GM12878 (cell line): ENCODE measurements around the gene NBEA. TPM values are rescaled to one million over a fixed set of nuclear protein-coding genes. Genes with fewer than 3 reads are reported as not detected.

Experiments
- ATAC-seq: fragments of 200-7000 bp; cut with Tn5 transposase; 3 replicates; pipeline ENCODE4 v1.9.1; 2020; ENCODE audit warnings: mild to moderate bottlenecking, moderate library complexity
- BruUV-seq: library from RNA; stranded (reverse); fragments of 400-500 nt; replicated peaks from 2 replicates; lab custom pipeline; 2021; lab: Mats Ljungman, UMichigan
- CTCF ChIA-PET: fragments of 300-600 bp; sonication (Branson Sonifier 250); formaldehyde crosslinking; extraction: SDS; loops from one replicate; lab custom pipeline; 2021; ENCODE audit warnings: inconsistent platforms; lab: Yijun Ruan, JAX
- POLR2A ChIA-PET: fragments of 350-600 bp; formaldehyde crosslinking; extraction: SDS; loops from one replicate; lab custom pipeline; 2021; ENCODE audit warnings: inconsistent platforms; lab: Charles Lee
- RAD21 ChIA-PET: fragments of 300-600 bp; sonication (Branson Sonifier 250); formaldehyde crosslinking; loops from one replicate; lab custom pipeline; 2023; ENCODE audit warnings: antibody characterized with exemption; ENCODE audit not compliant: unreplicated experiment; lab: Charles Lee
- SMC1A ChIA-PET: fragments of 300-600 bp; sonication (Branson Sonifier 250); formaldehyde crosslinking; loops from one replicate; lab custom pipeline; 2023; ENCODE audit not compliant: unreplicated experiment, uncharacterized antibody; lab: Charles Lee
- DNase-seq: peaks from one replicate; pipeline ENCODE4 v3.0.0-alpha.2; 2011; ENCODE audit warnings: low read depth, low spot score
- FAIRE-seq: peaks from 3 replicates; lab custom pipeline; 2011; peaks lifted over from hg19 to GRCh38; lab: Jason Lieb, UNC
- H2AFZ ChIP-seq: 2 replicates; pipeline ENCODE4 v1.6.0; 2011; ENCODE audit warnings: low read depth, low read length, control low read depth; ENCODE audit not compliant: control insufficient read depth
- H3K27ac ChIP-seq: 2 replicates; pipeline ENCODE4 v1.5.1; 2011; ENCODE audit warnings: control low read depth; ENCODE audit not compliant: control insufficient read depth, insufficient read depth
- H3K27me3 ChIP-seq, 2 experiments: replicated peaks in 1 of 2; 2 replicates each; pipeline versions ENCODE4 v1.6.0 to v1.6.1; 2011; ENCODE audit warnings: low read length in 1 of 2; ENCODE audit not compliant: control insufficient read depth in 2 of 2, insufficient read depth in 2 of 2
- H3K36me3 ChIP-seq, 2 experiments: 2 replicates each; pipeline ENCODE4 v1.5.1; 2011; ENCODE audit warnings: low read length in 1 of 2; ENCODE audit not compliant: control insufficient read depth in 2 of 2, insufficient read depth in 2 of 2
- H3K4me1 ChIP-seq: 2 replicates; pipeline ENCODE4 v1.6.1; 2011; ENCODE audit warnings: mild to moderate bottlenecking, low read length, moderate library complexity, mixed read lengths; ENCODE audit not compliant: control insufficient read depth, insufficient read depth
- H3K4me2 ChIP-seq: 2 replicates; pipeline ENCODE4 v1.6.0; 2011; ENCODE audit warnings: control low read depth; ENCODE audit not compliant: control insufficient read depth, insufficient read depth
- H3K4me3 ChIP-seq: fragments of 200-600 bp; sonication (generic); 2 replicates; pipeline ENCODE4 v1.5.1; 2016
- H3K79me2 ChIP-seq: 2 replicates; pipeline ENCODE4 v1.6.0; 2011; ENCODE audit warnings: low read length; ENCODE audit not compliant: control insufficient read depth, insufficient read depth
- H3K9ac ChIP-seq: 2 replicates; pipeline ENCODE4 v1.8.0; 2011; ENCODE audit warnings: low read length, control low read depth, mixed read lengths; ENCODE audit not compliant: control insufficient read depth, insufficient read depth
- H3K9me3 ChIP-seq: replicated peaks from 3 replicates; pipeline ENCODE4 v1.5.1; 2011; ENCODE audit warnings: mild to moderate bottlenecking, low read length; ENCODE audit not compliant: control insufficient read depth, insufficient read depth
- H4K20me1 ChIP-seq: 2 replicates; pipeline ENCODE4 v1.6.0; 2011; ENCODE audit not compliant: control insufficient read depth, insufficient read depth
- FOXK2 ChIP-seq: fragments of 450-650 bp; IDR thresholded peaks from 2 replicates; pipeline ENCODE4 v1.6.1; 2017; ENCODE audit warnings: mild to moderate bottlenecking, moderate library complexity
- NFYA ChIP-seq: IDR thresholded peaks from 2 replicates; pipeline ENCODE4 v1.6.1; 2011; ENCODE audit warnings: low read depth, mild to moderate bottlenecking, low read length, improper control_type of control experiment, borderline replicate concordance
- ZNF217 ChIP-seq: fragments of 450-650 bp; IDR thresholded peaks from 2 replicates; pipeline ENCODE4 v1.6.1; 2017; ENCODE audit warnings: antibody characterized with exemption, mild to moderate bottlenecking
- WGBS: methylation state at CpG from one replicate; pipeline ENCODE4 v1.1.6; 2016; ENCODE audit warnings: low lambda C conversion rate; ENCODE audit not compliant: insufficient replicate concordance, insufficient coverage; ENCODE audit errors: missing lambda C conversion rate; 5-methylcytosine and 5-hydroxymethylcytosine counted together
- in situ Hi-C: fragments of 300-500 bp; cut with MboI; formaldehyde crosslinking; loops from 9 replicates; pipeline ENCODE4 v1.14.3; 2018; ENCODE audit warnings: mixed read lengths
- intact Hi-C: fragments of 100-400 bp; cut with micrococcal nuclease; formaldehyde crosslinking; loops from one replicate; pipeline ENCODE4 v1.14.2; 2022; ENCODE audit not compliant: unreplicated experiment
- polyA plus RNA-seq, 11 experiments: library from polyadenylated mRNA; depleted of rRNA in 4 of 11; unstranded in 6 of 11; stranded (reverse) in 5 of 11; fragments of >200 nt; fragmentation: Nextera tagmentation in 4 of 11; fragmentation: Illumina TruSeq in 1 of 11; extraction: Ambion mirVana in 4 of 11; extraction: Trizol in 1 of 11; gene quantifications; 1 replicate in 1 of 11; 2 replicates in 10 of 11; pipeline versions ENCODE4 v1.2.1 to v1.2.3, GENCODE V29; 2011 to 2016; ENCODE audit warnings: inconsistent platforms in 2 of 11, missing spikeins in 2 of 11, low read depth in 1 of 11
- total RNA-seq, 4 experiments: library from RNA; depleted of rRNA in 3 of 4; stranded (reverse); fragments of >200 nt in 3 of 4; fragmentation: Illumina TruSeq in 1 of 4; extraction: Trizol in 1 of 4; gene quantifications; 2 replicates each; pipeline versions ENCODE4 v1.2.1 to v1.2.3, GENCODE V29; 2013 to 2021
- TF ChIP-seq, protein P1 (sequence below): fragments of 450-650 bp; IDR thresholded peaks from 2 replicates; pipeline ENCODE4 v1.6.1; 2017; ENCODE audit warnings: borderline replicate concordance
- TF ChIP-seq, protein P2 (sequence below): IDR thresholded peaks from 2 replicates; pipeline ENCODE4 v1.6.1; 2011; ENCODE audit warnings: low read depth, low read length, improper control_type of control experiment, borderline replicate concordance
- TF ChIP-seq, protein P3 (sequence below): IDR thresholded peaks from 2 replicates; pipeline ENCODE4 v1.6.1; 2011; ENCODE audit warnings: mild to moderate bottlenecking, low read depth, low read length, moderate library complexity; ENCODE audit not compliant: insufficient replicate concordance
- TF ChIP-seq, protein P4 (sequence below): IDR thresholded peaks from 2 replicates; pipeline ENCODE4 v1.6.1; 2012; ENCODE audit warnings: low read depth, low read length, improper control_type of control experiment
- TF ChIP-seq, protein P5 (sequence below): IDR thresholded peaks from 2 replicates; pipeline ENCODE4 v1.6.1; 2012; ENCODE audit warnings: low read length, inconsistent platforms
- TF ChIP-seq, protein P6 (sequence below), 3 experiments: IDR thresholded peaks in 2 of 3; conservative IDR thresholded peaks in 1 of 3; 2 replicates each; pipeline ENCODE4 v1.5.1; 2011; ENCODE audit warnings: low read depth in 3 of 3, low read length in 3 of 3, mild to moderate bottlenecking in 3 of 3, control low read depth in 2 of 3, moderate library complexity in 2 of 3, inconsistent platforms in 1 of 3, mixed read lengths in 1 of 3; ENCODE audit not compliant: control insufficient read depth in 2 of 3, insufficient read depth in 1 of 3; ENCODE audit errors: extremely low read depth in 1 of 3
- TF ChIP-seq, protein P7 (sequence below): fragments of 450-650 bp; formaldehyde crosslinking; IDR thresholded peaks from 2 replicates; pipeline ENCODE4 v1.5.0; 2022; ENCODE audit warnings: mild to moderate bottlenecking, missing genetic modification characterization

NBEA gene
- total and polyA plus RNA-seq, 10 of the 15 experiments (the other 5 are each of a cell fraction or from before 2014, with no cell fraction given), result 0.23 to 3.6 (median 0.55) TPM

DNA sequence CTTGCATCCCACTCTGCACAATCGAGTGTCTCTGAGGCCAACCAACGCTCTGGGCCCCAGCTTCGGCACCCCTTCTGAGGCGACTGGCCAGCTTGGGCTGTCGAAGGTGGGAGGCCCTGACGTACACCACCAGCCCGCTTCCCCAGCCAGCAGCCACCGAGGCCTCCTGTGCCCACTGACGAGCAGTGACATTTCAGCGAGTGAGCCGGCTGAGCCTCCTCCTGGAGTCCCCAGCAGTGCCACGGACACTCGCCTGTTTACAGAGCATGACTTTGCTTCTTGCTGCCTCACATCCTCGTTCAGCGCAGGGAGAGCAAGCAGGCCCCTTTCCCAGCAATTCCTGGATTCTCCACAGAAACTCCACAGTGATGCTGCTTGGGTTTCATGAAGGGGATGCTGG lies 774.7 kb downstream of the NBEA start (continued):
- TF ChIP-seq, protein P1, sequence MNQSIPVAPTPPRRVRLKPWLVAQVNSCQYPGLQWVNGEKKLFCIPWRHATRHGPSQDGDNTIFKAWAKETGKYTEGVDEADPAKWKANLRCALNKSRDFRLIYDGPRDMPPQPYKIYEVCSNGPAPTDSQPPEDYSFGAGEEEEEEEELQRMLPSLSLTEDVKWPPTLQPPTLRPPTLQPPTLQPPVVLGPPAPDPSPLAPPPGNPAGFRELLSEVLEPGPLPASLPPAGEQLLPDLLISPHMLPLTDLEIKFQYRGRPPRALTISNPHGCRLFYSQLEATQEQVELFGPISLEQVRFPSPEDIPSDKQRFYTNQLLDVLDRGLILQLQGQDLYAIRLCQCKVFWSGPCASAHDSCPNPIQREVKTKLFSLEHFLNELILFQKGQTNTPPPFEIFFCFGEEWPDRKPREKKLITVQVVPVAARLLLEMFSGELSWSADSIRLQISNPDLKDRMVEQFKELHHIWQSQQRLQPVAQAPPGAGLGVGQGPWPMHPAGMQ, result no peak
- TF ChIP-seq NFYA, result no peak
- no peak for TF ChIP-seq ZNF217
- TF ChIP-seq FOXK2, result no peak
- TF ChIP-seq, protein P2, sequence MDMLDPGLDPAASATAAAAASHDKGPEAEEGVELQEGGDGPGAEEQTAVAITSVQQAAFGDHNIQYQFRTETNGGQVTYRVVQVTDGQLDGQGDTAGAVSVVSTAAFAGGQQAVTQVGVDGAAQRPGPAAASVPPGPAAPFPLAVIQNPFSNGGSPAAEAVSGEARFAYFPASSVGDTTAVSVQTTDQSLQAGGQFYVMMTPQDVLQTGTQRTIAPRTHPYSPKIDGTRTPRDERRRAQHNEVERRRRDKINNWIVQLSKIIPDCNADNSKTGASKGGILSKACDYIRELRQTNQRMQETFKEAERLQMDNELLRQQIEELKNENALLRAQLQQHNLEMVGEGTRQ, result no peak

DNA sequence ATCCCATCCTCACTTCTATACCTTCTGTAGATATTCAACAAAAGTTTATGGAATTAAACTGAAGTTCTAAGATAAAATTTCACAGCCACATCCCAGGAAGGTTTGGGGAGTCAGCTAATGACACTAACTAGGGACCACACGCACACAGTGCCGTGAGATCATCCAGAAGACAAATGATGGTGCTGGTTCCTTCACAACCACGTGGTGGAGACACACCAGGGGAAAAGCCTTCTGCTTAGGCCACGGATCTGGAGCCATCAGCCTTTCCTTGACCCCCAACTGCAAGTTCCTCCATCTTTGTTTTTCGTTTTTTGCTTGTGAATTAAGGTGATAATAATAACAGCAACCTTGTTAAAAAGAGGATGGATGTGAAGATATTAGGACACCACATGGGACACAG lies 776.0 kb downstream of the NBEA start:
- RAD21 ChIA-PET, result interaction anchor here (0.7 kb wide), 1 partner anchor 71 kb away, joined by 3 read pairs; no protein-coding TSS in a partner anchor
- BruUV-seq, result no TSS peak
- Histone ChIP-seq H4K20me1 (no peaks in the 10 kb centered on the region), H3K36me3 (no peaks in the 10 kb centered on the region), H3K9ac (no peak overlapping the region), H3K4me2 (no peak overlapping the region), H3K27me3 (no peaks in the 10 kb centered on the region; a peak in 2 of 4 replicates), H3K4me1 (no peaks in the 10 kb centered on the region), H3K9me3 (no peaks in the 10 kb centered on the region), H2AFZ (no peak overlapping the region), H3K79me2 (no peaks in the 10 kb centered on the region), H3K4me3 (no peak overlapping the region), H3K27ac (no peak overlapping the region)
- WGBS, result 40% methylated on average over 5 of the region's 5 CpGs
- POLR2A ChIA-PET, result no interaction called here
- CTCF ChIA-PET, result interaction anchor here (0.9 to 1.1 kb wide), 3 partner anchors 12 to 87 kb away, joined by 3 to 6 read pairs (median 4); no protein-coding TSS in a partner anchor
- no peak for DNase-seq
- SMC1A ChIA-PET, result interaction anchor here (1.4 to 3.6 kb wide), 3 partner anchors 8 to 71 kb away, joined by 4 to 12 read pairs (median 6); no protein-coding TSS in a partner anchor
- FAIRE-seq, result no peak
- intact Hi-C loops (no loop called here), in situ Hi-C loops (no loop called here)
- no peak for ATAC-seq
- TF ChIP-seq, protein P3, sequence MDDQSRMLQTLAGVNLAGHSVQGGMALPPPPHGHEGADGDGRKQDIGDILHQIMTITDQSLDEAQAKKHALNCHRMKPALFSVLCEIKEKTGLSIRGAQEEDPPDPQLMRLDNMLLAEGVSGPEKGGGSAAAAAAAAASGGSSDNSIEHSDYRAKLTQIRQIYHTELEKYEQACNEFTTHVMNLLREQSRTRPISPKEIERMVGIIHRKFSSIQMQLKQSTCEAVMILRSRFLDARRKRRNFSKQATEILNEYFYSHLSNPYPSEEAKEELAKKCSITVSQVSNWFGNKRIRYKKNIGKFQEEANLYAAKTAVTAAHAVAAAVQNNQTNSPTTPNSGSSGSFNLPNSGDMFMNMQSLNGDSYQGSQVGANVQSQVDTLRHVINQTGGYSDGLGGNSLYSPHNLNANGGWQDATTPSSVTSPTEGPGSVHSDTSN, result no peak
- TF ChIP-seq, protein P4, sequence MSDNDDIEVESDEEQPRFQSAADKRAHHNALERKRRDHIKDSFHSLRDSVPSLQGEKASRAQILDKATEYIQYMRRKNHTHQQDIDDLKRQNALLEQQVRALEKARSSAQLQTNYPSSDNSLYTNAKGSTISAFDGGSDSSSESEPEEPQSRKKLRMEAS, result no peak
- TF ChIP-seq, protein P5, sequence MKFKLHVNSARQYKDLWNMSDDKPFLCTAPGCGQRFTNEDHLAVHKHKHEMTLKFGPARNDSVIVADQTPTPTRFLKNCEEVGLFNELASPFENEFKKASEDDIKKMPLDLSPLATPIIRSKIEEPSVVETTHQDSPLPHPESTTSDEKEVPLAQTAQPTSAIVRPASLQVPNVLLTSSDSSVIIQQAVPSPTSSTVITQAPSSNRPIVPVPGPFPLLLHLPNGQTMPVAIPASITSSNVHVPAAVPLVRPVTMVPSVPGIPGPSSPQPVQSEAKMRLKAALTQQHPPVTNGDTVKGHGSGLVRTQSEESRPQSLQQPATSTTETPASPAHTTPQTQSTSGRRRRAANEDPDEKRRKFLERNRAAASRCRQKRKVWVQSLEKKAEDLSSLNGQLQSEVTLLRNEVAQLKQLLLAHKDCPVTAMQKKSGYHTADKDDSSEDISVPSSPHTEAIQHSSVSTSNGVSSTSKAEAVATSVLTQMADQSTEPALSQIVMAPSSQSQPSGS, result no peak
- TF ChIP-seq, protein P6, sequence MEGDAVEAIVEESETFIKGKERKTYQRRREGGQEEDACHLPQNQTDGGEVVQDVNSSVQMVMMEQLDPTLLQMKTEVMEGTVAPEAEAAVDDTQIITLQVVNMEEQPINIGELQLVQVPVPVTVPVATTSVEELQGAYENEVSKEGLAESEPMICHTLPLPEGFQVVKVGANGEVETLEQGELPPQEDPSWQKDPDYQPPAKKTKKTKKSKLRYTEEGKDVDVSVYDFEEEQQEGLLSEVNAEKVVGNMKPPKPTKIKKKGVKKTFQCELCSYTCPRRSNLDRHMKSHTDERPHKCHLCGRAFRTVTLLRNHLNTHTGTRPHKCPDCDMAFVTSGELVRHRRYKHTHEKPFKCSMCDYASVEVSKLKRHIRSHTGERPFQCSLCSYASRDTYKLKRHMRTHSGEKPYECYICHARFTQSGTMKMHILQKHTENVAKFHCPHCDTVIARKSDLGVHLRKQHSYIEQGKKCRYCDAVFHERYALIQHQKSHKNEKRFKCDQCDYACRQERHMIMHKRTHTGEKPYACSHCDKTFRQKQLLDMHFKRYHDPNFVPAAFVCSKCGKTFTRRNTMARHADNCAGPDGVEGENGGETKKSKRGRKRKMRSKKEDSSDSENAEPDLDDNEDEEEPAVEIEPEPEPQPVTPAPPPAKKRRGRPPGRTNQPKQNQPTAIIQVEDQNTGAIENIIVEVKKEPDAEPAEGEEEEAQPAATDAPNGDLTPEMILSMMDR (IDR thresholded peaks at IDR 0.05 in 2 of 3, conservative IDR thresholded peaks at IDR 0.05 in 1 of 3; ENCODE audit: control insufficient read depth in 2 of 3, extremely low read depth in 1 of 3, insufficient read depth in 1 of 3, low read depth in 3 of 3, low read length in 3 of 3), result 0 out of 6 replicates have a peak, but pooled peaks of 1 of the 3 experiments have one; percentile 1
- TF ChIP-seq, protein P7, sequence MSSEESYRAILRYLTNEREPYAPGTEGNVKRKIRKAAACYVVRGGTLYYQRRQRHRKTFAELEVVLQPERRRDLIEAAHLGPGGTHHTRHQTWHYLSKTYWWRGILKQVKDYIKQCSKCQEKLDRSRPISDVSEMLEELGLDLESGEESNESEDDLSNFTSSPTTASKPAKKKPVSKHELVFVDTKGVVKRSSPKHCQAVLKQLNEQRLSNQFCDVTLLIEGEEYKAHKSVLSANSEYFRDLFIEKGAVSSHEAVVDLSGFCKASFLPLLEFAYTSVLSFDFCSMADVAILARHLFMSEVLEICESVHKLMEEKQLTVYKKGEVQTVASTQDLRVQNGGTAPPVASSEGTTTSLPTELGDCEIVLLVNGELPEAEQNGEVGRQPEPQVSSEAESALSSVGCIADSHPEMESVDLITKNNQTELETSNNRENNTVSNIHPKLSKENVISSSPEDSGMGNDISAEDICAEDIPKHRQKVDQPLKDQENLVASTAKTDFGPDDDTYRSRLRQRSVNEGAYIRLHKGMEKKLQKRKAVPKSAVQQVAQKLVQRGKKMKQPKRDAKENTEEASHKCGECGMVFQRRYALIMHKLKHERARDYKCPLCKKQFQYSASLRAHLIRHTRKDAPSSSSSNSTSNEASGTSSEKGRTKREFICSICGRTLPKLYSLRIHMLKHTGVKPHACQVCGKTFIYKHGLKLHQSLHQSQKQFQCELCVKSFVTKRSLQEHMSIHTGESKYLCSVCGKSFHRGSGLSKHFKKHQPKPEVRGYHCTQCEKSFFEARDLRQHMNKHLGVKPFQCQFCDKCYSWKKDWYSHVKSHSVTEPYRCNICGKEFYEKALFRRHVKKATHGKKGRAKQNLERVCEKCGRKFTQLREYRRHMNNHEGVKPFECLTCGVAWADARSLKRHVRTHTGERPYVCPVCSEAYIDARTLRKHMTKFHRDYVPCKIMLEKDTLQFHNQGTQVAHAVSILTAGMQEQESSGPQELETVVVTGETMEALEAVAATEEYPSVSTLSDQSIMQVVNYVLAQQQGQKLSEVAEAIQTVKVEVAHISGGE (CRISPR knock-in tag), result no peak
